HS-27A (cell line): ENCODE results near the gene RPL36.
"Not testable (repeated sequence)": the region's sequence is repeated elsewhere in the genome, so short reads cannot be mapped to it uniquely, and the experiment has no call there.

Experiments used
- DNase-seq: peaks from one replicate; pipeline ENCODE4 v3.0.0-alpha.2; 2012; ENCODE audit warnings: low read depth, missing footprints

The RPL36 gene

DNA sequence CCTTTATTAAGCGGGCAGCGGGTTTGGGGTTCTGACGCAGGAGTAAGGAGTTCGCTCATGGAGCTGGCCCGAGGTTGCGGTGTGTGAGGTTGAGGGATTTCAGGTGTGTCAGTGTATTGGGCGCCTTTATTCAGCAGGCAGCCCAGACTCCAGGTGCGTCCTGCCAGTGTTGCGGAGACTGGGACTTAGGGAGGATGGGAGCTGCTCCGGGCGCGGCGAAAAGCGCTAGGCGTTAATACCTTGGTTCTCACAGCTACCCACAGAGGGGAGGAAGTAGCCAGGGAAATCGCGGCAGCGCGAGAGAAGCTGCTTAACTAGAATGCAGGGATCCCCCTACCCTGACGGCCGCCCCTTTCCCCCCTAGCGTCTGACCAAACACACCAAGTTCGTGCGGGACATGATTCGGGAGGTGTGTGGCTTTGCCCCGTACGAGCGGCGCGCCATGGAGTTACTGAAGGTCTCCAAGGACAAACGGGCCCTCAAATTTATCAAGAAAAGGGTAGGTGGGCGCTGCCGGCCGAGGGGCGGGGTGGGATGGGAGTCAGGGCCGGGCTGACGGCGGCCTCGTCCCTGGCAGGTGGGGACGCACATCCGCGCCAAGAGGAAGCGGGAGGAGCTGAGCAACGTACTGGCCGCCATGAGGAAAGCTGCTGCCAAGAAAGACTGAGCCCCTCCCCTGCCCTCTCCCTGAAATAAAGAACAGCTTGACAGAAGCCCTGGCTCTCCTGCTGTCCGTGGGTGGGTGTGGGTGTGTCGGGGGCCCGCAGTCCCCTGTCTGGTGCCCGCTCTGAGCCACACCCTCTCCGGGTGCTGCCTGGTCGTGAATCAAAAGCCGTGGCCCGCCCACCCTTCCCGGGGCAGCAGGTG lies 1.1 kb downstream of the RPL36 start:
- no peak for DNase-seq

DNA sequence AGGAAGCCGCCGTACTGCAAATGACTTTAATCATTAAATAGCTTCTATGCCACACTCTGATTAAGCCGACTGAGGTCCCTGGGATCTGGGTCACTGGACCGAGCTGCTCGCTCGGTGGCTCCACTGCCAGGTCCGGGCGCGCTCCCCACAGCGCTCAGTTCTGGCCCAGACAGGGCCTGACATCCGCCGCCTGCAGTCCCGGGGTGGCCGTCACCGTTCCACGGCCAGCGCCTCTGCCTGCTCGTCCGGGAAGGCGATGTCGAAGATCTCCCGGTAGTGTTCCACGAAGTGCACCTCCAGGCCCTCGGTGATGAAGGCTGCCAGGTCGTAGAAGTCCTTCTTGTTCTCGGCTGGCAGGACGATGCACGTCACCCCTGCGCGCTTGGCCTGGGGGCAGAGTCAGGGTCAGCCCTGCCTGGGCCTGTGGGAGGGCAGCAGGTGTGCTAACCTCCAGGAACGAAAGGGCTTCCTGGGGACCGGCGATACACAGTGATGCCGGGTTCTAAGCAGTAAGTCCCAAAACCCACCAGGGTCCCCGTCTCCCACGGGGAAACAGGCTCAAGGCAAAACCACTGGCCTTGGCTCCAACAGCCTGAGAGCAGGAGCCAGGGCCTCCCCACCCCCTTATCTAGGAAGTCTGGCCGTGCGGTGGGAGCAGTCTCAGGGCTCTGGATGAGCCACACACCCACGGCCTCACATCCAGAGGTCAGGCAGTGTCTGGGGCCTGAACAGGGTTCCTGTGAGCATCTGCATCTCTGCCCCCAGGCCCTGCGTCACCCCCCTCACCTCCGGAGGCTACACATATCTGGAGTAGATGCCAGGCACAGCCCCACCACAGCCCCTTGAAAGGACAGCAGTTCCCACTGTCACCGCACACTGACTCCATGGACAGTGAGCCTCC lies 2.0 kb downstream of the RPL36 start:
- no peak for DNase-seq

DNA sequence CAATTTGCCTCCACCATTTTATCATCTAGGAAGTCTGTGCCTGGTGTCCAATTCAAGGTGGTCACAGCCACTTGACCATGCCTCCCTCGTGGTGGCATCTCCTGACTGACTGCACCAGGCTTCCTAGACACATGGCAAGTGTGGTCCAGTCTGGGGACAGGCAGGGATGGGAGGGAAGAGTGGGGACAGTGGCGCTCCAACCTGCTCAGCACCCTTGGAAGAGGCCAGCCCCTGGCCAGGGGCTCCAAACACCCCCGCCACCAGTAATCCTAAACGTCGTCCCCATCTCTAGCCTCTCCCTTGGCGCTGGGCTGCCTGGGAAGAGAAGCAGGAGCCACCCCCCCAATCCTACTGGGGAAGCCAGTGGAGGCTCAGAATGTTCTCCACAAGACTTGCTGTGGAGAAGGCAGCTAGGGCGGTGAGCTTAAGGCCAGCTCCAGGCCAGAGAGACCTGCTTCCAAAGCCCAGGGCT lies 2.7 kb downstream of the RPL36 start:
- DNase-seq, result no peak

DNA sequence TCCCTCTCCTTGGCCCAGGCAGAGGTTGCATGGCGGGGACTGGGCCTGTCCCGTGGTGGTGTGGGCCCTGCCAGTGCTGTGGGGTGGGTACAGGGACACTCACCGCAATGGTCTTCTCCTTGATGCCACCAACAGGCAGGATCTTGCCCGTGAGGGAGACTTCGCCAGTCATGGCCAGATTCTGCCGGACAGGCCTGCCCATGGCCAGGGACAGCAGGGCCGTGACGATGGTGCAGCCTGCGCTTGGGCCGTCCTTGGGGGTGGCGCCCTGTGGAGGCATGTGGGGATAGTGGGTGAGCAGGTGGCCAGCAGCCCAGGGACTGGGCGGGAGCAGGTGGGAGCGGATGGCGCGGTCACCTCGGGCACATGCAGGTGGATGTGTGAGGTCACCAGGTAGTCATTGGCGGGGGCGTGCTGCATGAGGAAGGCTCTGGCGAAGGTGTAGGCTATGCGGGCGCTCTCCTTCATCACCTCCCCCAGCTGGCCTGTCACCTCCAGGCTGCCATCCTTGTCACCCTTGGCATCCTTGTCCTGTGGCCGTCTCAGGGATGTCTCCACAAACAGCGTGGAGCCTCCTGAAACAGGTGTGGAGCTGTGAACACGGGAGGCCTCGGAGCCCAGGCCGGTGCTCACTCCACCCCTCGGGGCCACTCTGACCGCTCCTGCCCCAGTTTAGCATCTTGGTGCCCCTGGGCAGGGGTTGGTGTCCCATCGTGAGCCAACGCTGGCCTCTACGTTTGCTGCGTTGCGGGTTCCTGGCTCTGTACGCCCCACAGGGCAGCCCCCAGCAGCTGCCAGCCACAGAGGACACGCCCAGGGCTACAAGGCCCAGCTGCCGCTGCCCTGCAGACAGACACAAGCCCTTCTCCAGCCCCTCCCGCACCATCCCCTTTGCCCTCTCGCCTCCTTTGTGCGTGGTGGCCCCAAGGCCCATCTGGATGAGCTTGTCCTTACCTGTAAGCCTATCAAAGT lies 3.4 kb downstream of the RPL36 start:
- DNase-seq, result no peak

DNA sequence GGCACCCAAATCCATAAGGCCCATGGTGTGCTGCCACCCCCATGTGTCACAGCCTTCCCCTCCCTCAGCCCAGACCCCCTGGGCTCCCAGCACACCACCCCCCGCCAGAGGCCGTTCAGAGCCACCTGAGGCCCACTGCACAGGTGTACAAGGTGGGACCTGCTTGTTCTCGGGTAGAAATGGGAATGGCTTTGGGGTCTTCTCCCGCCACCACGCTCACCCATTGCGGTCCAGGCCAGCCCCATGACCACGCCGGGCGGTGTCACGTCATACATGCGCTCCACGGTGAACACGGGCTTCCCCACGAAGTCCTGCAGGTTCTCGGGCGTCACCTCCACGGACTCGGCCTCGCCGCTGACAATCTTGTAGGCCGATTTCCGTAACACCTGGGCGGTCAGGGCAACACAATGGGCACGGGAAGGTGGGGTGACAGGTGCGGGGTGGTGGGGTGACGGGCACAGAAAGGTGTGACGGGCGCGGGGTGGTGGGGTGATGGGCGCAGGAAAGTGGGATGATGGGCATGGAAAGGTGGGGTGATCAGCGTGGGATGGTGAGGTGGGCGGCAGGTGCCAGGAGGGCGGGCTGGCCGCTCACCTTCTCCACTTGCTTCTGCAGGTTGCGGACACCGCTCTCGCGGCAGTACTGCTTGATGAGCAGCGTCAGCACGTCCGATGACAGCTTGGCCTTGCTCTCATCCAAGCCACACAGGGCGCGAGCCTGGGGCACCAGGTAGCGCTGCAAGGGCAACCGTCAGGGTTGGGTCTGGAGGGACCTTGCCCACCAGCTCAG lies 4.3 kb downstream of the RPL36 start:
- DNase-seq, result no peak

DNA sequence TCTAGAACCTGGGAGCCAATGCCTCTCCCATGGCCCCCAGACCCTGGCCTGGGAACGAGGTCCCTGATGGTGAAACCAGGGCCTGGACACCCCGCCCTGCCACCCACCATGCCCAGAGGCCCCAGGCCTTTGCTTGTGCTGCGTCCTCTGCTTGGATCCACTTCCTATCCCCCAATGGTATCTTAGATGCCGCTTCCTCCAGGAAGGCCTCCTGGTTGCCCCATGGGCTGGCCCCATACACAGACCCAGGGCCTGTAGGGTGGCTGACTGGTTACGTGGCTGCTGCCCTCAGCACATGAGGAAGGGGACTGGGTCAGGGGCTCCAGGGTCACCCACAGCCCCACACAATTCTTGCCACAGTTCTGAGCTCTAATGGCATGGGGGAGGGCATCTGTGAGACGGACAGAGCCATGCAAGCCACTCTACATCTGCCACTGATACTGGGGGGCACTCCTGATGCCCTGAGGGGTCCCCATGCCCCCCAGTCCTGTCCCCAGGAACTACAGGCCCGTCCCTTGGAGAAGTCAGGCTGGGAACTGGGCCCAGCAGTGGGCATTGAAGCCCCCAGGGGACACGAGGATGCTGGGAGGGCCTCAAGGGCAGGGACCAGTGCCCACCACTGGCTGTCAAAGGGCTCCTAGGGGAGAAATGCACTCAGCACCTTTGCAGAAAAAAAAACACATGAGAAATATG lies 5.0 kb downstream of the RPL36 start:
- no peak for DNase-seq

GRCh38 chr19:5695649-5696195 lies 5.6 kb downstream of the RPL36 start:
- DNase-seq, result no peak

- no peak for DNase-seq
These were observed 6.3 kb downstream of the RPL36 start for GRCh38 chr19:5696196-5697021.

DNA sequence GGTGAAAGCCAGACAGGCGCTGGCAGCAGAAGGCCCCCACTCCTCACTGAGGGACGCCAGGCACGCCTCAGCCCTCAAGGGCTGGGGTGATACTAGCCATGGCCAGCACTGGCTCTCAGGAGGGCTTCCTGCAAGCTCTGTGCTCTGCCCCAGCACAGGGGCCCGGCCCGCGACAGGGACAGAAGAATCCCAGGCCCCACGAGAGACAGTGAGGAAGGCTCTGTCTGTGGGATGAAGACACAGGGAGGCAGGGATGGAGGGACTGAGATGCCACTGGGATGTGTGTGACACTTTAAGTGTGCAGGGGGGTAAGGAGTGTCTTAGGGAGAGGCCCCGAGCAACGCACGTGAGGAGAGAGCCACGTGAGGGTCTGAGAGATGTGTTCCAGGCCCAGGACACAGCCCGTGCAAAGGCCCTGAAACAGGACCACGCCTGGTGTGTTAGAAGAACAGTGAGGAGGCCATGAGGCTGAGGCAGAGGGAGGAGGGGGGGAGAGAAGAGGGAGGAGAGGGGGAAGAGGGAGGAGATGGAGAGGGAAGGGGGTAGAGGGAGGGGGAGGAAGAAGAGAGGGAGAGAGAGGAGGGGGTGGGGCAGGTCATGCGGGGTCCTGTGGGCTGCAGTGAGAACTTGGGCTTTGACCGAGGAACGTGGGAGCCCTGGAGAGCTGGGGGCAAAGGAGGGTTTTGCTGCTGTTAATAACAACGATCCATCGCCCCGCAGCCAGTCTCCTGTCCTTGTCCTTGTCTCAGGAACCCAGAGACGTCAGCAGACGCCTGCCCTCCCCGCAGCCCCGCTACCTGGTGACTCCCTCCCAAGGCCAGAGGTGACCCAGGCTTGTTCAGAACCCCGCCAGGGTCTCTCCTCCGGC lies 7.2 kb downstream of the RPL36 start:
- DNase-seq, result no peak

GRCh38 chr19:5697890-5698634 lies 8.0 kb downstream of the RPL36 start:
- DNase-seq, result no peak

DNA sequence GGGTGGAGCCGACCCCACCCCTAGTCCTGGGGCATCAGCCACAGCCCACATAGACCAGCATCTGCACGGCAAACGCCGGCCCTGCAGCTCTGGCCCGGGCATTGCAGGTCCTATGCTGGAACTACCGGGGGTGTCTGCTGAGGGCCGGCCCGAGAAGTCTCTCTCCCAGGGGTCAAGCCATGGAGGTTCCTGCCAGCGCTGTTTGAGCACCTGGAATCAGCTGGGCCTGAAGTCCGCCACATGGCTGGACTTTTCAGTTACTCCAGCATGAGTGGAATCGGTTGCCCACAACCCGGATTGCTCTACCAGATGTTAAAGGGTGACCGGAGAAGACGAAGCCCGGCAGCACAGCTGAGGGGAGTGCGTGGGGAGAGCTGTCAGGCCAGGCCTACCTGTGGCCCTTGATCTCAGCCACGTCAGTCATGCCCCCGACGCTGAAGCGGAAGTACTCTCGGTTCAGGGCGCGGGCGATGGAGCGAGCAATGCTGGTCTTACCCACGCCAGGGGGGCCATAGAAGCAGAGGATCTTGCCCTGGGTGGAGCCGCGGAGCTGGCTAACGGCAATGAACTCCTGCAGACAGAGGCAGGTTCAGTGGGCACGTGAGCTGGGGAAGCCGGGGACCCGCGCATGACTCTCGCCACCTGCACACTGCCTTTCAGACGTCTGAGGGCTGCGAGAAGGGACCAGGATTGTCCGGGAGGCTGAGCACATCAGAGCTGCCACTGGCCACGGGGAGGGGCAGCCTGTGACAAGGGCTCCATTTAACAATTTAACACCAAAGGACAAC lies 8.7 kb downstream of the RPL36 start:
- DNase-seq, result no peak

DNA sequence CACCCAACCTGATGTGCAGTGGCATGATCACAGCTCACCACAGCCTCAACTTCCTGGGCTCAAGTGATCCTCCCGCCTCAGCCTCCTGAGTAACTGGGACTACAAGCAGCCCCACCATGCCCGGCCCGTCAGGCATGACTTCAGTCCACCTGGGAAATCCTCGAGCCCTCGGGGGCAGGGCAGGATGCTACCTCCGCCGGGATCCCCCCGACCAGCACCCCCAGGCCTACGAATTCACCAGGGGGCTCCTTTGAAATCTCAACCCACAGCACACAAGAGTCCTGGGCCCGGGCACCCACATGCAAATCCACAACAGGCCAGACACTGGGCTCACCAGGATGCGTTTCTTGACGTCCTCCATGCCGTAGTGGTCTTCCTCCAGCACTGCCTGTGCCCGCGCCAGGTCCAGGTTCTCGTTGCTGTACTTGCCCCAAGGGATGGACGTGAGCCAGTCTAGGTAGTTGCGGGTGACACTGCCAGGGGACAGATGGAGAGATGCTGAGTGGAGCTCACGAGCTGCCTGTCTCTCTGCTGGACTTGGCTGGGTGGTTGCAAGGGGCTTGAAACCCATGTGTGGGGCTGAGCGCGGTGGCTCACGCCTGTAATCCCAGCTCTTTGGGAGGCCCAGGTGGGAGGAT lies 10.5 kb downstream of the RPL36 start:
- DNase-seq, result no peak

GRCh38 chr19:5702053-5702410 lies 11.9 kb downstream of the RPL36 start:
- not testable (repeated sequence) for DNase-seq

DNA sequence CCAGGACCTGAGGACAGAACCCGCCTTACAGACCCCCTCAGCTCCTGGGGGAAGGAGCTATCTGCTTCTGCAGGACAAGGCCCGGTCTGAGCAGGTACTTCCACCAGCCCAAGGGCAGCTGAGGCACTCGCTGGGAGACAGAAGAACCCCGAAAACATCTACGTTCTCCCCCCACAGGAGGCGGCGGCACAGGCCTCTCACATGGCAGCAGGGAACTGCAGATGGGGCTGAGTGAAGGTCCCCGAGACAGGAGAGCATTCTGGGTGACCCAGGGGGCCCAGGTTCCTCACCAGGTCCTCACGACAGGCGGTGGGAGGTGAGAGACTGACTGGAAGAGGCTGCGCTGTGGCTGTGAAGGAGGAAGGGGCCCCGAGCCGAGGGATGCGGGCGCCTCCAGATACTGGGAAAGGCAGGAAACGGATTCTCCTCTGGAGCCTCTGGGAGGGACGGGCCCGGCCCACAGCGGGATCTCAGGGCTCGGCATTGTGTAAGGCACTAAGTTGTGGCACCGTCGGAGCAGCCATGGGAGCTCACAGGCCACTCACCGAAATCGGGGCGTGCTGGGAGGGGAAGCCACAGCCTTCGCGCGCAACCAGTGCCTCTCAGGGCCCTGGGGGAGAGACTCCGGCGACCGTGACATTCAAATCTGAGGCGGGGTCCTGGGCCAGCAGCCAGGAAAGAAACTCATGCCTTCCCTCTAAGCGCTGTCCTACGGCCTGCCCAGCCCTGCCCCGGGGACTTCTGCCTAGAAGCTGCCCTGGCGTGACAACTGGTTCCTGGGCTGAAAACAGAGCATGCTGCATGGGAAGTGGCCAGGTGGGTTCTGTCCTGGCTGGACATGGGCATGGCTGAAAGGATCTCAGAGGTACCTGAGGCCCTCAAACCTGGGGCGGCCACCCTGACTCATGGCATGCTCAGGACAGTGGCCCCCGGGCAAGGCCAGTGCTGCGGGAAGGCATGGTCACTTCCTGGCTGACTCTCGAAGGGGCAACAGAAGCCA lies 14.0 kb downstream of the RPL36 start:
- no peak for DNase-seq

DNA sequence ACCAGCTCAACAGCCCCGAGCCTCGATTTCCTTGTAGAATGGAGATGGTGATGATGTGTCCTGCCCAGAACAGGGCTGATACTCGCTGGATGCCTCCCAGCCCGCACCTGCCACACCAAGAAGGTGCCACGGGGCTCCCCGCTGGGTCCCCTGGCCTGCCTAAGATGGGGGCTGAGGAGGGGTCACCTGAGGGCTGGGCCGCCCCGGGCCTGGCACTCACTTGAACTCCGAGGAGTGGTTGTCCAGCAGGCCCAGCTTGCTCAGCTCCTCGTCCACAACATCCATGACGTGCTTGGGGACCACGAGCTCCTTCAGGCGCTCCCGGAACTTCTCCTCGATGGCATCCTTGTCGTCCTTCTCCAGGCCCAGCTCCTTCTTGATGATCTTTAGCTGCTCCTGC lies 15.5 kb downstream of the RPL36 start:
- no peak for DNase-seq
